Measurements from ENCODE around the gene SMOC2. TPM values are rescaled to one million over a fixed set of nuclear protein-coding genes. Genes with fewer than 3 reads are reported as not detected.

Gene SMOC2
- total RNA-seq, 1 experiment from 2014 or later, result not detected

DNA sequence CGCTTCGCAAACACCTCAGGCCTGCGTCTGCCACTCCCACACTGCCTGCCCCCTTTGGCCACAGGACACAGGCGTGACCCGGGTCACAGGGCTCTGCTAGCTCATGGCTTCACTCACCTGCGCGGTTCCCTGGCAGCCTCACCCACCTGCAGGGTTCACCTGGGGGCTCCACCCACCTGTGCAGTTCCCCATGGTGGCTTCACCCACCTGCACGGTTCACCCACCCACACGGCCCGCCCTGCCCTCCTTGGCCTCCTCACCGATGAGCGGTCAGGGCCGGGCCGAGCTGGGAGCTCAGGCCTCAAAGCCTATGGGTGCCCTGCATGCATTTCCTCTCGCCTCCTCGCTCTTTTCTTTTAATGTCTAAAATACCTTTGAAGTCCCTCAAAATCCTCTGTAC, 54.7 kb downstream of the SMOC2 start:
- Histone ChIP-seq H3K36me3 (no peaks in the 10 kb centered on the region), H3K27me3 (replicated peaks) (no peaks in the 10 kb centered on the region), H3K9me3 (replicated peaks) (peaks cover 5% of the 10 kb centered on the region), H3K27ac (no peak overlapping the region), H3K4me3 (no peak overlapping the region), H3K4me1 (replicated peaks) (no peaks in the 10 kb centered on the region)
- DNase-seq (ENCODE audit: low read depth in 1 of 2, low spot score in 2 of 2), result no peak

DNA sequence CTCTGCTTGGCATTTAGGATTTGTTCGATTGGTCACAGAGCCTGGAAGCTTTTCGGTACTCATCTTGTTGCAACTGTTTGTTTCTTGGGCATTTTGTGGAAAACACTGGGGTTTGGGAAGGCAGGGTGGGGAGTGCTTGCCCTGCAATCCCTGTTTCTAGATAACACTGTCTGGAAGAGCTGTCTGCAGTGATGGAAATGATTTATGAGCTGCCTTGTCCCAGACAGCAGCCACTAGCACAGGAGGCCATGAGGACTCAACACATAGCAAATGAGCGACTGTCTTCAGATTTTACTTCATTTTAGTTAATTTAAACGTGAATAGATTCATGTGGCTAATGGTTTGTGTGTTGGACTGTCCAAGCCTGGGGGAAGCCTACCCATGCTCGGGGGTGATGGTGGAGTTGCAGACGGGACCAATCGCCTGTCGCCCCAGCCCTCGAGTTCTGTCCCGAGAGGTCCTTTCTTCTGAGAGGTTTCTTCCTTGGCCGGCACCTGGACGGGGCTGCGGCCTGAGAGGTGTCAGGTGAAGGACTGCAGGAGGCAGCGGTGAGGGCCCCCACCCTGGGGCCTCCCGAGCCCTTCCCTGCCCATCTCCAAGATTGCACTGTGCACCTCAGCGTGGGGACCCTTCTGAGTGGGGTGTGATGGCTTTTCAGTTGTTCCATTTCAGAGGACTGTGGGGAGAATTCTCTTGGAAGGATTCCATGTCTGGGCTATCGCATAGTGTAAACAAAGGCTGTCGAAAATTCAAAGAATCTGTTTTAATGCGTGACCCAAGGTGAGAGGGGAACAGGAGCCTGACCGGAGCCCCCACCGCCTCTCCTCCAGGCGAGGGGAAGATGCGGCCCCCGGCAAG, 55.4 kb downstream of the SMOC2 start:
- Histone ChIP-seq H3K9me3 (replicated peaks) (peaks cover 5% of the 10 kb centered on the region), H3K36me3 (no peaks in the 10 kb centered on the region)

GRCh38 chr6:168496997-168497331, 56.0 kb downstream of the SMOC2 start:
- no peak overlapping the region for H3K27ac ChIP-seq
- H3K36me3 ChIP-seq, result no peaks in the 10 kb centered on the region
- no peaks in the 10 kb centered on the region for H3K27me3 ChIP-seq (replicated peaks)
- H3K9me3 ChIP-seq (replicated peaks), result peaks cover 5% of the 10 kb centered on the region
- H3K4me1 ChIP-seq (replicated peaks), result no peaks in the 10 kb centered on the region
- H3K4me3 ChIP-seq, result no peak overlapping the region
- DNase-seq (ENCODE audit: low read depth in 1 of 2, low spot score in 2 of 2), result no peak

More for the DNA sequence above, 55.4 kb downstream of the SMOC2 start:
- H3K4me1 ChIP-seq (replicated peaks), result no peaks in the 10 kb centered on the region
- no peak overlapping the region for H3K4me3 ChIP-seq
- H3K27me3 ChIP-seq (replicated peaks), result no peaks in the 10 kb centered on the region
- H3K27ac ChIP-seq, result no peak overlapping the region
- no peak for DNase-seq (ENCODE audit: low read depth in 1 of 2, low spot score in 2 of 2)

DNA sequence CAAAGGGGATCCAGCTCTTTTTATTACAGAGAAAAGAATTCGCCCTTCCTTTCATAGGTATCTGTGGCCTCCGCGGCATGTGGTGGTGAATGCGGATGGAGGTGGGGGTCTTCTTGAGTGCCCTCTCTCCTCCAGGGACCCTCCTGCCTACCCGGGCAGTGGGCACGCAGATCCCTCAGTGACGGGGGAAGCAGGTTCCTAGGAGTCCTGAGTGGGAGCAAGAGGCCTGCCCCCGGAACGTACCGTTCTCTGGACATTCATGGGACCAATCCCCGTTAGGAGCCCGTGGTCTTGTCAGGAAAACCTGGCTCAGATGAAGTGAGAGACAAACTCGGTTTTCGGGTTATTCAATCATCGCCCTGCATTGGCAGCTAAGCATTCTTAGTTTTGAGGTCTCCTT, 56.4 kb downstream of the SMOC2 start:
- H3K4me1 ChIP-seq (replicated peaks), result no peaks in the 10 kb centered on the region
- H3K4me3 ChIP-seq, result no peak overlapping the region
- no peaks in the 10 kb centered on the region for H3K36me3 ChIP-seq
- no peak overlapping the region for H3K27ac ChIP-seq
- peaks cover 5% of the 10 kb centered on the region for H3K9me3 ChIP-seq (replicated peaks)
- no peaks in the 10 kb centered on the region for H3K27me3 ChIP-seq (replicated peaks)
- DNase-seq (ENCODE audit: low read depth in 1 of 2, low spot score in 2 of 2), result no peak

- H3K9me3 ChIP-seq (replicated peaks), result peaks cover 5% of the 10 kb centered on the region
- no peaks in the 10 kb centered on the region for H3K4me1 ChIP-seq (replicated peaks)
- H3K27me3 ChIP-seq (replicated peaks), result no peaks in the 10 kb centered on the region
- DNase-seq (ENCODE audit: low read depth in 1 of 2, low spot score in 2 of 2), result no peak
- no peaks in the 10 kb centered on the region for H3K36me3 ChIP-seq
- H3K27ac ChIP-seq, result no peak overlapping the region
- no peak overlapping the region for H3K4me3 ChIP-seq
Measured at GRCh38 chr6:168498161-168498843, 57.3 kb downstream of the SMOC2 start.

GRCh38 chr6:168499045-168499650, 58.2 kb downstream of the SMOC2 start:
- Histone ChIP-seq H3K36me3 (no peaks in the 10 kb centered on the region), H3K4me3 (no peak overlapping the region), H3K27ac (no peak overlapping the region), H3K27me3 (replicated peaks) (no peaks in the 10 kb centered on the region), H3K4me1 (replicated peaks) (no peaks in the 10 kb centered on the region), H3K9me3 (replicated peaks) (peaks cover 5% of the 10 kb centered on the region)
- no peak for DNase-seq (ENCODE audit: low read depth in 1 of 2, low spot score in 2 of 2)

GRCh38 chr6:168500519-168500918, 59.5 kb downstream of the SMOC2 start:
- no peaks in the 10 kb centered on the region for H3K27me3 ChIP-seq (replicated peaks)
- no peak overlapping the region for H3K4me3 ChIP-seq
- H3K9me3 ChIP-seq (replicated peaks), result peaks cover 4% of the 10 kb centered on the region
- no peaks in the 10 kb centered on the region for H3K36me3 ChIP-seq
- H3K4me1 ChIP-seq (replicated peaks), result no peaks in the 10 kb centered on the region
- no peak overlapping the region for H3K27ac ChIP-seq
- no peak for DNase-seq (ENCODE audit: low read depth in 1 of 2, low spot score in 2 of 2)

- no peaks in the 10 kb centered on the region for H3K27me3 ChIP-seq (replicated peaks)
- no peaks in the 10 kb centered on the region for H3K4me1 ChIP-seq (replicated peaks)
- no peak overlapping the region for H3K27ac ChIP-seq
- no peak for DNase-seq (ENCODE audit: low read depth in 1 of 2, low spot score in 2 of 2)
- peaks cover 3% of the 10 kb centered on the region for H3K9me3 ChIP-seq (replicated peaks)
- no peaks in the 10 kb centered on the region for H3K36me3 ChIP-seq
- H3K4me3 ChIP-seq, result no peak overlapping the region
Measured at GRCh38 chr6:168501561-168501960, 60.6 kb downstream of the SMOC2 start.

DNA sequence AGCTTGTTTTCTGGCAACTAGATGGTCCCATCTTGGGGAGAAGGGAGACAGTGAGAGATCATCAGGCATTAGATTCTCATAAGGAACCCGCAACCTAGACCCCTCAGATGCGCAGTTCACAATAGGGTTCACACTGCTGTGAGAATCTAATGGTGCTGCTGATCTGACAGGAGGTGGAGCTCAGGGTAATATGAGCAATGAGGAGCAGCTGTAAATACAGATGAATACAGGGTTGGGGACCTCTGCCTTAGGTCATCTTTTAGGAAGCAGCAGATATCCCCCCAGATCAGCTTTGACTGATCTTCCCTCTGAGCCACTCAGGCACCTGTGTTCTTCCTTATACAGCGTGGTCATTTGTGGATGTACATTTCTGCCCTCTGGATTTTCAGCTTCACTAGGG, 63.4 kb downstream of the SMOC2 start:
- no peaks in the 10 kb centered on the region for H3K27me3 ChIP-seq (replicated peaks)
- no peak for DNase-seq (ENCODE audit: low read depth in 1 of 2, low spot score in 2 of 2)
- H3K9me3 ChIP-seq (replicated peaks), result peaks cover 2% of the 10 kb centered on the region; the same call in 1 of the 2 replicates
- H3K4me3 ChIP-seq, result no peak overlapping the region
- H3K27ac ChIP-seq, result no peak overlapping the region
- H3K4me1 ChIP-seq (replicated peaks), result no peaks in the 10 kb centered on the region
- H3K36me3 ChIP-seq, result no peaks in the 10 kb centered on the region

DNA sequence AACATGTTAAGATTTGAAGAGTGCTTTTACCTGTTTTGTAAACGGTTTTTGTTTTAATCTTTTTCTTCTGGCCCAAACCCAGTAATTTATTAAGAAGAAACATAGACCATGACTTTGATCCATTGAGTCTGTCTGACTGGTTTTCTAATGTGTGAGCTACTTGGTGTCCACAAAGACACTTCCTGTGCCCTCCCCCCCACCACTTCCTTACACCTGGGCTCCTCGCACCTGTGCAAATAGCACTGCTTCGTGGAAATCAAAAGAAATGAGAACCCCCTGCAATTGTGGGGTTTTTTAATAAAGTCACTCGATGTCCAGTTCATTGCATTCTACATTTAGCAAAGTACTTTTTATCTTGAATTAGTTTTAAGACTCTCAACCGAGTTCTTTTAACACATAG, 65.5 kb downstream of the SMOC2 start:
- H3K4me1 ChIP-seq (replicated peaks), result no peaks in the 10 kb centered on the region
- no peak overlapping the region for H3K27ac ChIP-seq
- H3K9me3 ChIP-seq (replicated peaks), result peaks cover 5% of the 10 kb centered on the region; the same call in 1 of the 2 replicates
- H3K27me3 ChIP-seq (replicated peaks), result no peaks in the 10 kb centered on the region
- no peaks in the 10 kb centered on the region for H3K36me3 ChIP-seq
- DNase-seq (ENCODE audit: low read depth in 1 of 2, low spot score in 2 of 2), result no peak
- H3K4me3 ChIP-seq, result no peak overlapping the region

- DNase-seq (ENCODE audit: low read depth in 1 of 2, low spot score in 2 of 2), result no peak
- H3K9me3 ChIP-seq (replicated peaks), result peaks cover 5% of the 10 kb centered on the region; the same call in 1 of the 2 replicates
- no peaks in the 10 kb centered on the region for H3K4me1 ChIP-seq (replicated peaks)
- H3K27ac ChIP-seq, result no peak overlapping the region
- H3K27me3 ChIP-seq (replicated peaks), result no peaks in the 10 kb centered on the region
- no peak overlapping the region for H3K4me3 ChIP-seq
- no peaks in the 10 kb centered on the region for H3K36me3 ChIP-seq
Measured at GRCh38 chr6:168507297-168507696, 66.3 kb downstream of the SMOC2 start.

GRCh38 chr6:168507730-168508129, 66.7 kb downstream of the SMOC2 start:
- no peak for DNase-seq (ENCODE audit: low read depth in 1 of 2, low spot score in 2 of 2)

DNA sequence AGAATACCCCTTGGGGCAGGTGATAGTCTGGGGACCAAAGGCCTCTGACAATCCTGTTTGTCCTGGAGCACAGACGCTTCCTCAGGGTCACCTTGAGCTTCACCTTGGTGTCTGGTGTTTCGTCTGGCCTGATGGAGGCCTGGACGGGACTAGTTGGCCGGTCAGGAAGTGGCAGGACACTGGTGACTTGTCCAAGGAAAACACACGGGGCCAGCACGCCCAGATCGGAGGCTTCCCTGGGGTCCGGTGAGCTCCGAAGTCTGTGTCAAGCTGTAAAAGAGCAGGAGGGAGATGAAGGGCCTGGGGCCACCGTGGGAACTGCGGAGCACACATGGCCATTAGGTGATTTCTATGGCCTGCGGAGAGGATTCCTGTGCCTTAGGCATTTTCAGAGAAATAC, 67.9 kb downstream of the SMOC2 start:
- DNase-seq (ENCODE audit: low read depth in 1 of 2, low spot score in 2 of 2), result no peak
- Histone ChIP-seq H3K27me3 (replicated peaks) (no peaks in the 10 kb centered on the region), H3K9me3 (replicated peaks) (peaks cover 5% of the 10 kb centered on the region), H3K36me3 (no peaks in the 10 kb centered on the region), H3K27ac (no peak overlapping the region), H3K4me3 (no peak overlapping the region), H3K4me1 (replicated peaks) (no peaks in the 10 kb centered on the region)

More at GRCh38 chr6:168507730-168508129, 66.7 kb downstream of the SMOC2 start:
- H3K9me3 ChIP-seq (replicated peaks), result peaks cover 5% of the 10 kb centered on the region
- no peaks in the 10 kb centered on the region for H3K4me1 ChIP-seq (replicated peaks)
- no peak overlapping the region for H3K4me3 ChIP-seq
- H3K36me3 ChIP-seq, result no peaks in the 10 kb centered on the region
- H3K27ac ChIP-seq, result no peak overlapping the region
- no peaks in the 10 kb centered on the region for H3K27me3 ChIP-seq (replicated peaks)

GRCh38 chr6:168513766-168514165, 72.8 kb downstream of the SMOC2 start:
- DNase-seq (ENCODE audit: low read depth in 1 of 2, low spot score in 2 of 2), result no peak
- Histone ChIP-seq H3K36me3 (no peaks in the 10 kb centered on the region), H3K4me1 (replicated peaks) (no peaks in the 10 kb centered on the region), H3K4me3 (no peak overlapping the region), H3K9me3 (replicated peaks) (peaks cover 10% of the 10 kb centered on the region), H3K27ac (no peak overlapping the region), H3K27me3 (replicated peaks) (no peaks in the 10 kb centered on the region)
